GM18502 (cell line): Measurements from ENCODE around the gene AUTS2.
"Not testable (repeated sequence)": the region's sequence is repeated elsewhere in the genome, so short reads cannot be mapped to it uniquely, and the experiment has no call there.

ENCODE experiments used
- ATAC-seq: cut with Tn5 transposase; IDR thresholded peaks from one replicate; pipeline ENCODE4 v1.9.1; 2021; ENCODE audit warnings: mild to moderate bottlenecking; ENCODE audit not compliant: unreplicated experiment, poor library complexity

Gene AUTS2

GRCh38 chr7:69778138-69778537, 179.9 kb downstream of the AUTS2 start:
- ATAC-seq = peak; percentile 72

- ATAC-seq = no peak
Measured at GRCh38 chr7:69780379-69780778, 182.1 kb downstream of the AUTS2 start.

- ATAC-seq = no peak
Measured at GRCh38 chr7:69781412-69781846, 183.2 kb downstream of the AUTS2 start.

DNA sequence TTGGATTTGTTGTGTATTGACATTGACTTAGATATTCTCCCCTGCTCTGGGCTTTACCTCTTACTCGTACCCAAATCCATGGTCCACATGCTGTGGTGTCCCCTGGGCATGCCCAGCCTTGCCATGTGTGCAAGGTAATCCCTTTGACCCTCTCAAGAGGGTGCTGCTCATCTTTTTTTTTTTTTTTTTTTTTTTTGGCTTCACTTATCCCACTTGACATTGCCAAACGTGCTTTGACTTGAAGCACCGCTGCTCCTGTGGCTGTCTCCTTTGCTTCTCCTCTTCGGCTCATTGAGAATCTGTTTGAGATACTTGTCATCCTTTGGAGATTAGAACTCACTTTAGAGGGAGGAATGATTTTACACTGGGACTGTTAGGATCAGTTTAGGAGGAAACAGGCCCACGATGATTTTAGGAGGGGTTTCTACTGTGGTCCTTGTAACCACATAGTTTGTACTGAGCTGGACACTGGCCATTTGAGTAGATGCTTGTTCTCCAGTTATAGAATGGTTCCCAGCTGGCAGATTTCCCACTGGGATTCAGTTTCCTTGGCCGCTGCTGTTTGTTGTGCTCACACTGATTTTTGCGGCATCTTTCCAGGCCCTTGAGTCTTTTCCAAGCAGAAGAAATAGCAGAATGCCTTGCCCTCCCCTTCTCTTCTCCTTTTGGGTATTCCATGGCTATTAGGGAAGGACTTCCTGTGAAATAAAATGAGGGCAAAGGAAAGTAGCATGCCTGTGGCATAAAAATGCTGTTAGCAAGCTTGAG, 184.8 kb downstream of the AUTS2 start:
- no peak for ATAC-seq

DNA sequence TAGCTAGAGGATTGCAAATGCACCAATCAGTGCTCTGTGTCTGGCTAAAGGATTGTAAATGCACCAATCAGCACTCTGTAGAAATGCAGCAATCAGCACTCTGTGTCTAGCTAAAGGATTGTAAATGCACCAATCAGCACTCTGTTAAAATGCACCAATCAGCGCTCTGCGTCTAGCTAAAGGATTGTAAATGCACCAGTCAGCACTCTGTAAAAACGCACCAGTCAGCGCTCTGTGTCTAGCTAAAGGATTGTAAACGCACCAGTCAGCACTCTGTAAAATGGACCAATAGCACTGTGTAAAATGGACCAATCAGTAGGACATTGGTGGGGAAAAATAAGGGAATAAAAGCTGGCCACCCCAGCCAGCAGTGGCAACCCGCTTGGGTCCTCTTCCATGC, 187.9 kb downstream of the AUTS2 start:
- not testable (repeated sequence) for ATAC-seq

- no peak for ATAC-seq
Measured at GRCh38 chr7:69786730-69787395, 188.6 kb downstream of the AUTS2 start.

DNA sequence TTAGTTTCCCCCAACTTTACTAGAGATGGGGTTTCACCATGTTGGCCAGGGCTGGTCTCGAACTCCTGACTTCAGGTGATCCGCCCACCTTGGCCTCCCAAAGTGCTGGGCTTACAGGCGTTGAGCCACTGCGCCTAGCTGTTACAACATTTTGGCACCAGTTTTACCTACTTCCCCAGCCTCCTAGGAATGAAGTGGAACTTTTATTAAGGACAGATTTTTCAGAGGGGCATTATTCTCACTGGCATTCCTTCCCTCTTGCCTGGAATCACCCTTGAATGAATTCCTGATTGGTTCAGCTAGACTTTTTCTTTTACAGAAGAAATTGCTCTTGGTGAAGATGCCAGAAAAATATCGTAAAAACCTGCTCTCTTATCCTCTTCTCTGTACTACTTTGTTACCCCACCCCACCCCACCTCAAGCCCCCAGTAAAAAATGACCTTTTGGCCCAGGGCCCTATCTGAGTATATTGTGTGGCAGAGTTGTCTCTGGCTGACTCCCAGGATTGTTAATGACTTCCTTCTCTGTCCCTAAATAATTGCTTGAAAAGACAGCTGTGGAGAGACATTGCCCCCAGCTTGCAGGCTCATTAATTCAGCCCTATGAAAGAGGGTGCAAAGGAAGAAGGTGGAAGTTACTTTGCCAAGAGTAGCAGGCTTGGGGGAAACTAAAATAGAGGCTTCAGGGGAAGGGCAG, 189.6 kb downstream of the AUTS2 start:
- no peak for ATAC-seq

DNA sequence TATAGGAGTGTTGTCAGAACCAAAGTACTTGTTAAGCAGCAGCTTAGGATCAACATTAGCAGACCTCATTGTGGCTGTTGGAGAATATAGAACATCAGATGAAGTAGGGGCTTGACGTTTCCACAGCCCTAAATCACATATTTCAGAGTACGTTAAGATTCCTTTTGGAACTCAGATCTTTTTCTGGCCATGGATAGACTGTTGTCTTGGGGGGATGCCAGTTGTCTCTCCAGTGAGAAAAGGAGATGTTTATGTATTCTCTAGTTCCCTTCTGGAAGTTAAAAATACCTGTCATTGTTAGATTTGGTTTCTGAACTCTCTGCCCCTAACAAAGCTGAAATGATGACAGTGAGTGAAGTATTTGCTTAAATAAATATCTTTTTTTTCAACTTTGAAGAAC, 191.3 kb downstream of the AUTS2 start:
- ATAC-seq = no peak

- no peak for ATAC-seq
Measured at GRCh38 chr7:69790977-69791724, 192.9 kb downstream of the AUTS2 start.

- no peak for ATAC-seq
Measured at GRCh38 chr7:69791739-69792138, 193.5 kb downstream of the AUTS2 start.

DNA sequence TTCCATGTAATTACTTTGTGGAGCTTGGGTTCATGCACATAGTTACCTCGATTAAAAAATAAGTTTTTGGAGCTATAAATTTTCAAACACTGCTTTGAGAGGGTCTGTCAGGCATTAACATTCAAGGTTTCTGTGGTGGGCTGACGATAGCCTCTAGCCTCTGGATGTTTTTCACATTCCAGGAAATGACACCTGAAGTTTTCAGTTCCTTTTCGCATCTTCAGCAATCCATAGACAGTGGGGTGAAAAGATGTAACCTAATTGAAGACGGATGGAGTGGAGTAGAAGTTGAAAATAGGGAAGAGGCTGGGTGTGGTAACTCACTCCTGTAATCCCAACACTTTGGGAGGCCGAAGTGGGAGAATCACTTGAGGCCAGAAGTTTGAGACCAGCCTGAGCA, 197.7 kb downstream of the AUTS2 start:
- ATAC-seq = no peak

GRCh38 chr7:69796416-69796815, 198.1 kb downstream of the AUTS2 start:
- ATAC-seq = no peak

DNA sequence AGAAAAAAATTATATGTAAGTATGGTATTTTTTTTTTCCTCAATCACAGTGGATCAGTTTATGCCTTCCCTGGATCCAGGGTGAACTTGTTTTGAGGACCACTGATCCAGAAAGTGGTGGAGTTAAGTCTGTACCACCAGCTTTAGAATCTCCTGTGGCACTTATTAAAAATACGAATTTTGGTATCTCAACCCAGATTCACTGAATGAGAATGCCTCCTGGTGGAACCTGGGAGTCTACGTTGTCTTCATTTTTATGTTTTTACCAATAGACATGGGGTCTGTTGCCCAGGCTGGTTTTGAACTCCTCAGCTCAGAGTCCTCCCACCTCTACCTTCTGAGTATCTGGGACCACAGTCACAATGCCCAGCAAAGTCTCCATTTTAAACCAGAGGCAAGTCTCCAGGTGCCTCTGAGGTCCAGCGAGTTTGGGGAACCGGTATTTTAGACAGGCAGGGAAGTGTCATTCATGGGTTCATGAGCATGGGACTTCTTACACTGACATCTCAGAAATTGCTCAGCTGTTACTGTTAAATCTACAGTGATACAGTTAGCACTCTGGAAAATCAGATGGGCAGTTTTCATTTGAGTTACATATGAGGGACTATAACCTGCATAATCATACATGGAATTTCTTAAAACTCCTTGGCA, 200.9 kb downstream of the AUTS2 start:
- ATAC-seq = no peak

GRCh38 chr7:69799990-69800389, 201.7 kb downstream of the AUTS2 start:
- no peak for ATAC-seq

GRCh38 chr7:69800495-69800894, 202.2 kb downstream of the AUTS2 start:
- ATAC-seq = no peak

GRCh38 chr7:69801729-69802682, 203.7 kb downstream of the AUTS2 start:
- ATAC-seq = no peak

DNA sequence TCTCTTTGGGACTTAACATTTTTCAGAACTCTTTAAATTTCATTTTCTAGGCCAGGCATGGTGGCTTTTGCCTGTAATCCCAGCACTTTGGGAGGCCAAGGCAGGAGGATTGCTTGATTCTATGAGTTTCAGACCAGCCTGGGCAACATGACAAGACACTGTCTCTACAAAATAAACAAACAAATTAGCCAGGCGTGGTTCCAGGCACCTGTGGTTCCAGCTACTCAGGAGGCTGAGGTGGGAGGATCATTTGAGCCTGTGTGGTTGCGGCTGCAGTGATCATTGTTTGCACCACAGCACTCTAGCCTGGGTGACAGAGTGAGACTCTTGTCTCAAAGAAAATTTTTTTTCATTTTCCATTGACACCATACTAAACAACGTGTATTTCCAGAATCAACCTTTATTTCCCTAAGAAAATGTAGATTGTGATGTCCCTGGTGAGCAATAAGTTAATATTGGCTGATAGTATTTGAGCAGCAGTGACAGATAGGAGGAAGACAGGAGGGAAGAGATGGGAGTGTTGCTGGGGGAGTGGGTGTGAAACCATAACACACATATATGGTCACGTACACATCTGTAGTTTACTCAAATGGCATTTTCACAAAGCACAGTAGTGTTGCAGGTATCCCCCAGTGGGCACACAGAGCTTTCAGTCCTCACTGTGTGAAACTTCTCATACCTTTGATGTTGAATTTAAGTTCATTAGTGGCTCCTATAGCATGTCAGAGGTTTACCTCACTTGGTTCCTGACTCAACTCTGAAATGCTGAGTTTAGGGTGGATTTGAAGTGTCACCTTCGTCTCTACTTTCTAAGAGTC, 205.6 kb downstream of the AUTS2 start:
- ATAC-seq = peak; percentile 92

- ATAC-seq = no peak
Measured at GRCh38 chr7:69804962-69805361, 206.7 kb downstream of the AUTS2 start.
